K562 (cell line): ENCODE measurements around the gene PNMT. TPM values are rescaled to one million over a fixed set of nuclear protein-coding genes. Genes with fewer than 3 reads are reported as not detected.

Source experiments
- CBX1 ChIP-seq: sonication (generic); IDR thresholded peaks from 2 replicates; pipeline ENCODE4 v1.6.1; 2016; ENCODE audit warnings: antibody characterized with exemption, low read depth, mild to moderate bottlenecking
- CCNT2 ChIP-seq: IDR thresholded peaks from 2 replicates; pipeline ENCODE4 v1.6.1; 2011; ENCODE audit warnings: borderline replicate concordance, low read depth, mild to moderate bottlenecking, moderate library complexity, mixed read lengths, low read length; ENCODE audit not compliant: insufficient read length; ENCODE audit errors: extremely low read depth
- ETV6 ChIP-seq, 3 experiments: fragments of 150-350 bp in 1 of 3; sonication (generic) in 1 of 3; formaldehyde crosslinking in 1 of 3; IDR thresholded peaks; 2 replicates each; pipeline versions ENCODE4 v1.6.1 to v1.8.0; 2014 to 2022; ENCODE audit warnings: borderline replicate concordance in 2 of 3, low read depth in 2 of 3, antibody characterized with exemption in 1 of 3, low read length in 1 of 3, mild to moderate bottlenecking in 1 of 3, missing genetic modification reagents in 1 of 3
- GTF2E2 ChIP-seq: fragments of 200-800 bp; sonication (Bioruptor generic); IDR thresholded peaks from 2 replicates; pipeline ENCODE4 v1.6.1; 2016; ENCODE audit warnings: missing genetic modification characterization, missing compliant biosample characterization
- HNRNPH1 ChIP-seq: fragments of 200-400 bp; formaldehyde crosslinking; optimal IDR thresholded peaks from 2 replicates; pipeline ENCODE3; 2017; ENCODE audit warnings: low read depth, mild to moderate bottlenecking, low read length, moderate library complexity
- HNRNPL ChIP-seq: fragments of 200-400 bp; formaldehyde crosslinking; IDR thresholded peaks from 2 replicates; pipeline ENCODE4 v1.6.1; 2017; ENCODE audit warnings: low read depth, mild to moderate bottlenecking, low read length
- JUND ChIP-seq, 2 experiments: IDR thresholded peaks; 2 replicates in 1 of 2; 3 replicates in 1 of 2; pipeline ENCODE4 v1.6.1; 2011; ENCODE audit warnings: borderline replicate concordance in 2 of 2, low read depth in 2 of 2, low read length in 2 of 2, improper control_type of control experiment in 1 of 2, missing biosample characterization in 1 of 2, missing genetic modification characterization in 1 of 2, missing genetic modification reagents in 1 of 2
- MAZ ChIP-seq, 2 experiments: fragments of 450-650 bp in 1 of 2; sonication (generic) in 1 of 2; formaldehyde crosslinking; IDR thresholded peaks in 1 of 2; conservative IDR thresholded peaks in 1 of 2; 2 replicates each; pipeline versions ENCODE4 v1.4.0 to v1.5.0; 2020; ENCODE audit warnings: mild to moderate bottlenecking in 1 of 2, missing genetic modification reagents in 1 of 2
- MTA1 ChIP-seq: fragments of 450-650 bp; IDR thresholded peaks from 2 replicates; pipeline ENCODE4 v1.6.1; 2017; ENCODE audit warnings: borderline replicate concordance
- MYC ChIP-seq, 2 experiments: fragments of 250-450 bp in 1 of 2; sonication (Bioruptor Pico) in 1 of 2; IDR thresholded peaks; 2 replicates each; pipeline versions ENCODE4 v1.5.1 to v1.6.1; 2012 to 2021; ENCODE audit warnings: low read depth in 2 of 2, borderline replicate concordance in 1 of 2, improper control_type of control experiment in 1 of 2, low read length in 1 of 2, mild to moderate bottlenecking in 1 of 2, moderate library complexity in 1 of 2
- MYNN ChIP-seq, 2 experiments: sonication (generic); formaldehyde crosslinking in 1 of 2; IDR thresholded peaks; 2 replicates each; pipeline versions ENCODE4 v1.5.0 to v1.6.1; 2016 to 2020; ENCODE audit warnings: antibody characterized with exemption in 1 of 2, missing genetic modification reagents in 1 of 2
- POLR2AphosphoS5 ChIP-seq: IDR thresholded peaks from 2 replicates; pipeline ENCODE4 v1.6.1; 2011; ENCODE audit warnings: mild to moderate bottlenecking, low read depth, low read length, moderate library complexity; ENCODE audit not compliant: control insufficient read depth, insufficient read depth
- TCF3 ChIP-seq: sonication (generic); formaldehyde crosslinking; IDR thresholded peaks from 2 replicates; pipeline ENCODE4 v1.4.0; 2020; ENCODE audit warnings: mild to moderate bottlenecking, missing genetic modification reagents
- YY1 ChIP-seq, 3 experiments: IDR thresholded peaks; 2 replicates each; pipeline ENCODE4 v1.6.1; 2011; ENCODE audit warnings: low read length in 2 of 3, mild to moderate bottlenecking in 2 of 3, moderate library complexity in 2 of 3, borderline replicate concordance in 1 of 3, control low read depth in 1 of 3, low read depth in 1 of 3; ENCODE audit not compliant: insufficient read depth in 3 of 3, insufficient replicate concordance in 2 of 3, control insufficient read depth in 1 of 3, insufficient read length in 1 of 3; ENCODE audit errors: extremely low read depth in 1 of 3
- ZC3H4 ChIP-seq: sonication (generic); formaldehyde crosslinking; IDR thresholded peaks from 2 replicates; pipeline ENCODE4 v1.9.0; 2021; ENCODE audit warnings: missing genetic modification reagents, borderline replicate concordance
- ZNF263 ChIP-seq: sonication (generic); formaldehyde crosslinking; IDR thresholded peaks from 2 replicates; pipeline ENCODE4 v1.8.0; 2022; ENCODE audit warnings: mild to moderate bottlenecking, missing genetic modification reagents, borderline replicate concordance
- polyA plus RNA-seq, 8 experiments: library from polyadenylated mRNA; depleted of rRNA in 4 of 8; stranded (reverse) in 5 of 8; unstranded in 3 of 8; fragments of >200 nt; fragmentation: Nextera tagmentation in 2 of 8; fragmentation: Illumina TruSeq in 1 of 8; extraction: Ambion mirVana in 2 of 8; extraction: Trizol in 1 of 8; gene quantifications; 2 replicates each; pipeline versions ENCODE4 v1.2.1 to v1.2.3, GENCODE V29; 2011 to 2014; ENCODE audit warnings: inconsistent platforms in 1 of 8, missing spikeins in 1 of 8
- total RNA-seq, 7 experiments: library from RNA; depleted of rRNA in 6 of 7; stranded (reverse); fragments of >200 nt in 6 of 7; fragmentation: Illumina TruSeq in 2 of 7; extraction: Trizol in 2 of 7; gene quantifications; 2 replicates each; pipeline versions ENCODE4 v1.2.1 to v1.2.3, GENCODE V29; 2011 to 2021; ENCODE audit warnings: low replicate concordance in 1 of 7
- TF ChIP-seq, protein P1 (sequence below): sonication (generic); formaldehyde crosslinking; IDR thresholded peaks from 2 replicates; pipeline ENCODE4 v1.8.0; 2023; ENCODE audit warnings: mild to moderate bottlenecking, missing genetic modification reagents
- TF ChIP-seq, protein P2 (sequence below): fragments of 250-450 bp; sonication (Bioruptor Pico); IDR thresholded peaks from 2 replicates; pipeline ENCODE4 v1.5.0; 2021

Gene PNMT
- total and polyA plus RNA-seq, 9 of the 15 experiments (the other 6 are each of a cell fraction or from before 2014, with no cell fraction given) = 0.55 to 18.1 (median 5.8) TPM

- 0 out of 2 replicates have a peak, but pooled peaks have one; percentile 11 for TF ChIP-seq MYC (IDR thresholded peaks at IDR 0.05; ENCODE audit: low read depth, low read length)
- TF ChIP-seq MYC (CRISPR knock-in tag; IDR thresholded peaks at IDR 0.05; ENCODE audit: borderline replicate concordance, low read depth) = no peak
- TF ChIP-seq TCF3 = no peak
- peak; percentile 18 for TF ChIP-seq CCNT2
- TF ChIP-seq ZNF263 = no peak
- TF ChIP-seq MTA1 = no peak
- 0 out of 2 replicates have a peak, but pooled peaks have one; percentile 22 for TF ChIP-seq POLR2AphosphoS5
- no peak for TF ChIP-seq ETV6 (IDR thresholded peaks at IDR 0.05; ENCODE audit: borderline replicate concordance in 1 of 2, low read depth in 2 of 2, low read length in 1 of 2)
- TF ChIP-seq ETV6 (CRISPR knock-in tag; IDR thresholded peaks at IDR 0.05; ENCODE audit: borderline replicate concordance) = no peak
- no peak for TF ChIP-seq ZC3H4
- TF ChIP-seq HNRNPH1 = no peak
- no peak for TF ChIP-seq JUND (IDR thresholded peaks at IDR 0.05; ENCODE audit: borderline replicate concordance, low read depth, low read length)
- no peak for TF ChIP-seq JUND (tag; IDR thresholded peaks at IDR 0.05; ENCODE audit: borderline replicate concordance, low read depth, low read length)
- peak; percentile 50; the same call in 1 of the 2 replicates for TF ChIP-seq CBX1
- peak in 1 of 3 experiments; percentile 10 for TF ChIP-seq YY1 (IDR thresholded peaks at IDR 0.05; ENCODE audit: borderline replicate concordance in 1 of 3, control insufficient read depth in 1 of 3, extremely low read depth in 1 of 3, insufficient read depth in 3 of 3, insufficient read length in 1 of 3, insufficient replicate concordance in 2 of 3, low read depth in 1 of 3, low read length in 2 of 3)
- TF ChIP-seq, protein P1, sequence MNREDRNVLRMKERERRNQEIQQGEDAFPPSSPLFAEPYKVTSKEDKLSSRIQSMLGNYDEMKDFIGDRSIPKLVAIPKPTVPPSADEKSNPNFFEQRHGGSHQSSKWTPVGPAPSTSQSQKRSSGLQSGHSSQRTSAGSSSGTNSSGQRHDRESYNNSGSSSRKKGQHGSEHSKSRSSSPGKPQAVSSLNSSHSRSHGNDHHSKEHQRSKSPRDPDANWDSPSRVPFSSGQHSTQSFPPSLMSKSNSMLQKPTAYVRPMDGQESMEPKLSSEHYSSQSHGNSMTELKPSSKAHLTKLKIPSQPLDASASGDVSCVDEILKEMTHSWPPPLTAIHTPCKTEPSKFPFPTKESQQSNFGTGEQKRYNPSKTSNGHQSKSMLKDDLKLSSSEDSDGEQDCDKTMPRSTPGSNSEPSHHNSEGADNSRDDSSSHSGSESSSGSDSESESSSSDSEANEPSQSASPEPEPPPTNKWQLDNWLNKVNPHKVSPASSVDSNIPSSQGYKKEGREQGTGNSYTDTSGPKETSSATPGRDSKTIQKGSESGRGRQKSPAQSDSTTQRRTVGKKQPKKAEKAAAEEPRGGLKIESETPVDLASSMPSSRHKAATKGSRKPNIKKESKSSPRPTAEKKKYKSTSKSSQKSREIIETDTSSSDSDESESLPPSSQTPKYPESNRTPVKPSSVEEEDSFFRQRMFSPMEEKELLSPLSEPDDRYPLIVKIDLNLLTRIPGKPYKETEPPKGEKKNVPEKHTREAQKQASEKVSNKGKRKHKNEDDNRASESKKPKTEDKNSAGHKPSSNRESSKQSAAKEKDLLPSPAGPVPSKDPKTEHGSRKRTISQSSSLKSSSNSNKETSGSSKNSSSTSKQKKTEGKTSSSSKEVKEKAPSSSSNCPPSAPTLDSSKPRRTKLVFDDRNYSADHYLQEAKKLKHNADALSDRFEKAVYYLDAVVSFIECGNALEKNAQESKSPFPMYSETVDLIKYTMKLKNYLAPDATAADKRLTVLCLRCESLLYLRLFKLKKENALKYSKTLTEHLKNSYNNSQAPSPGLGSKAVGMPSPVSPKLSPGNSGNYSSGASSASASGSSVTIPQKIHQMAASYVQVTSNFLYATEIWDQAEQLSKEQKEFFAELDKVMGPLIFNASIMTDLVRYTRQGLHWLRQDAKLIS (CRISPR knock-in tag) = no peak
- TF ChIP-seq, protein P2, sequence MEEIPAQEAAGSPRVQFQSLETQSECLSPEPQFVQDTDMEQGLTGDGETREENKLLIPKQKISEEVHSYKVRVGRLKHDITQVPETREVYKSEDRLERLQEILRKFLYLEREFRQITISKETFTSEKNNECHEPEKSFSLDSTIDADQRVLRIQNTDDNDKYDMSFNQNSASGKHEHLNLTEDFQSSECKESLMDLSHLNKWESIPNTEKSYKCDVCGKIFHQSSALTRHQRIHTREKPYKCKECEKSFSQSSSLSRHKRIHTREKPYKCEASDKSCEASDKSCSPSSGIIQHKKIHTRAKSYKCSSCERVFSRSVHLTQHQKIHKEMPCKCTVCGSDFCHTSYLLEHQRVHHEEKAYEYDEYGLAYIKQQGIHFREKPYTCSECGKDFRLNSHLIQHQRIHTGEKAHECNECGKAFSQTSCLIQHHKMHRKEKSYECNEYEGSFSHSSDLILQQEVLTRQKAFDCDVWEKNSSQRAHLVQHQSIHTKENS (CRISPR knock-in tag) = no peak
- peak; percentile 4; the same call in 1 of the 2 replicates for TF ChIP-seq MYNN (IDR thresholded peaks at IDR 0.05)
- no peak for TF ChIP-seq MYNN (CRISPR knock-in tag; IDR thresholded peaks at IDR 0.05)
- peak in 1 of 2 experiments; percentile 83; a peak in 2 of 4 replicates for TF ChIP-seq MAZ (CRISPR knock-in tag; conservative IDR thresholded peaks at IDR 0.05 in 1 of 2, IDR thresholded peaks at IDR 0.05 in 1 of 2)
- no peak for TF ChIP-seq GTF2E2 (tag)
- peak; percentile 70; the same call in 1 of the 2 replicates for TF ChIP-seq HNRNPL
These were observed 4.3 kb upstream of the PNMT start (continued) for GRCh38 chr17:39663688-39664580.
